GM12874 (cell line): ENCODE results near the gene CAMKMT.

Experiments
- TF ChIP-seq, protein P1 (sequence below): IDR thresholded peaks from 2 replicates; pipeline ENCODE4 v1.5.1; 2011; ENCODE audit warnings: low read depth, mild to moderate bottlenecking, control low read depth, low read length, moderate library complexity; ENCODE audit not compliant: insufficient read depth

Gene CAMKMT

DNA sequence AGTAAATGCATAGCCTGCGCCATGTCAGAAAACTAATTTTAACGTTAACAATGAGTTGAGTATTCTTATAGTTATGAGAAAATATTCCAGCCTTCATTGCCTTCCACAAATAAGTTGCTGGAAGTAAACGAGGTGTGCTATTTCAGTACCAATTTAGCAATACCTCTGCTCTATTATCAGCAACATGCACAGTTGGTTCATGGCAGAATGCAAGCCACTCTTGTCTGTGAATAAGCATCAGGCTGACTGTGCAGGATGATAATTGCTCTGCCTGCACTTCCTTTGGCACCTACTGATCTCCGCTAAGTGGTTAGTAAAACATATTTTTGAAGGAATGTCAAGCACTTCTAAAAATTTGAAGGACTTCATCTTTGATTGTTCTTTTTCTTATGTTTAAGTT, 317.8 kb downstream of the CAMKMT start:
- TF ChIP-seq, protein P1, sequence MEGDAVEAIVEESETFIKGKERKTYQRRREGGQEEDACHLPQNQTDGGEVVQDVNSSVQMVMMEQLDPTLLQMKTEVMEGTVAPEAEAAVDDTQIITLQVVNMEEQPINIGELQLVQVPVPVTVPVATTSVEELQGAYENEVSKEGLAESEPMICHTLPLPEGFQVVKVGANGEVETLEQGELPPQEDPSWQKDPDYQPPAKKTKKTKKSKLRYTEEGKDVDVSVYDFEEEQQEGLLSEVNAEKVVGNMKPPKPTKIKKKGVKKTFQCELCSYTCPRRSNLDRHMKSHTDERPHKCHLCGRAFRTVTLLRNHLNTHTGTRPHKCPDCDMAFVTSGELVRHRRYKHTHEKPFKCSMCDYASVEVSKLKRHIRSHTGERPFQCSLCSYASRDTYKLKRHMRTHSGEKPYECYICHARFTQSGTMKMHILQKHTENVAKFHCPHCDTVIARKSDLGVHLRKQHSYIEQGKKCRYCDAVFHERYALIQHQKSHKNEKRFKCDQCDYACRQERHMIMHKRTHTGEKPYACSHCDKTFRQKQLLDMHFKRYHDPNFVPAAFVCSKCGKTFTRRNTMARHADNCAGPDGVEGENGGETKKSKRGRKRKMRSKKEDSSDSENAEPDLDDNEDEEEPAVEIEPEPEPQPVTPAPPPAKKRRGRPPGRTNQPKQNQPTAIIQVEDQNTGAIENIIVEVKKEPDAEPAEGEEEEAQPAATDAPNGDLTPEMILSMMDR: no peak

DNA sequence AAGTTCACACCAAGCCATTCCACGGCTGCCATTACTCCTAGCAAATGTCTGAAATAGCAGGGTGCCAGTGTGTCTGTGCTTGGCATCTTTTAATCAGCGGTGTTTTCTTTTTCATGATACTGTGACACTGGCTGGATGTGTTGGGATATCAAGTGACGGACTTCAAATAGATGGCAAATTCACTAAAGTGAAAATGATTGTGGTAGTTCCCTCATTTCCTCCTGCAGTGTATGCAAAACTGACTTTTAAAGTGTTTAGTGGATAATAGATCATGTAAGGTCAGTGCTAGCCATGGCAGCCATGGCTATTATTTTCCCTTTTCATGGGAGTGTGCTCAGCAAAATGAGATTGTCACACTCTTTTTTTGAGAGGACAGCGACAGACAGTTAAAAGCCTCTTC, 318.2 kb downstream of the CAMKMT start:
- TF ChIP-seq, protein P1: no peak

DNA sequence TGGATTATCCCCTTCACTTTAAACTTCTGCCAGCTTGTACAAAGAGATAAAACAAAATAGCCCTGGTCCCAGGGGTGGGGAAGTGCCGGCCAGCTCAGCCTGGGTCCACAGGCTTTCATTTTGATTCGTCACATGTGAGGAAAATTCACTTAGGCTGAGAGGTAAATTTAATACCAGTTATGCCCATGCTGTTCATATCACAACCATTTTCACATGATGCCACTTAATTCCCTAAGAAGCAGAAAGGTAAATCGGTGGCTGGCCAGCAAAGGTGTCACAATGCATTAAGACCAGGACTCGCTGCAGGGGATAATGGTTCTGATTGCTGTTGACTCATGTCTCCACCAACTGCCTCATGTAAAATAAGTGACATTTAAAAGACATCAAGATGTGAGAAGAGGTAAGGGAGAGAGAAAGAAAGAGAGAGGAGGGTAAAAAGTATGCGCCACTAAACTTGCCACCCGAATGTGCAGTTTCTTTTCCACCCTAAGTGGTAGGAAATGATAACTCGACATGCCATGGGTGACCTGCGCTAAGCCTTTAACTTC, 318.8 kb downstream of the CAMKMT start:
- TF ChIP-seq, protein P1: no peak

DNA sequence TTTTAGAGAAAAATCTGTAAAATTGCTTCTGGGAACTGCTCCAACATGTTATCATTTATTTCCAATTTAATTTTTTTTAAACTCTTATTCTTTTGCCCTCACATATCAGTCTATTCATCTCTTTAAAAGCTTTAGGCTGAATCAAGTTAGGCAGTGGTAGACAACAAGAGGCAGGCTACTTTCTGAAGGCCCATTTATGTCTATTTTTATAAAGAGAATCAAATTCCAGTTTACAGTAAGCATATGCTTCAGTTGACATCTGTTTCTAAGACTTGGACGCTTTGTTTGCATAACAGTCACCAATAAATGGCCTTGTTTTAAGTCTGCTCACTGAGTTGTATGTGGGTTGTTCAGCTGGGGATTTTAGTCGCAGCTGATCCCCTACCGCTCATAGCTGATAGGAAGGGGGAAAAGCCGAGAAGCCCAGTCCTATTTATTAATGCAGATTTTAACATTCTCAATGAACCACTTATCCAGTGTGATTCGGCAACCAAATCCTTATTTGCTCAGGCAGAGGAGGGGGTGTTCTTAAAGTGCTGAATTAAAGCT, 319.3 kb downstream of the CAMKMT start:
- TF ChIP-seq, protein P1: no peak

DNA sequence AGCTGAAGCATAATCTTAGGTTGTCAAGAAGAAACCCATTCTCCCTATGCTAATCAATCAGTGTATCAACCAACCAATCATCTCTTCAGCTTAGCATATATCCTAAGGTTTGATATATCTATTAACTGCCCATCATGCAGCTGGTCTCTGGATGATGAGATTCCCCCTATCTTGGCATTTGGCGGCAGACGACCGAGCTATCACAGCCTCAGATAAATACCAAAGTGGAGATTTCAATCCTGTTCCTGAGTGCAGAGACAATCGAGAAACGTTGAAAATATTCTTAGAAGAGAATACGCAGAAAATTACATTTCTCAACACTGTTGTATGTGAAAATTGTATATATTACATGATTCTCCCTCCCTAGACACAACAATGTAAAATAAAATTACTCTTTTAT, 320.7 kb downstream of the CAMKMT start:
- TF ChIP-seq, protein P1: no peak

DNA sequence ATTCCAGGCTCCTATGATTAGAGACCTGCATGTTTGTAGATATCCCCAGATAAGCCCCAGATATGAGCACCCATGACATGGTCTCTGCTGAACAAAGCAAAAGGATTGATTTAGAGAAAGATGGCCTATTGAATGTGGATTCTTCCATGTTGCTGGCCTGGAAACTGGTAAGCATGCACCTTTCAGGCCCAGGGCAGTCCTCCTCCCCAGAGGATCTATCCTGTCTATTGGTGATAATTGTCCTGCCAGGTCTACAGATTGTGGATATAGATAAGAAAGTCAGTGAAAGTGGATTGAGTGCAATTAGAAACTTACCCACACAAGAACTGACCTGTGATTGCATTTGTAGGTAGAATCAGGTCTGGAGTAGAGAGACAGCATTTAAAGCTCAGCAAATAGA, 322.8 kb downstream of the CAMKMT start:
- TF ChIP-seq, protein P1: no peak

DNA sequence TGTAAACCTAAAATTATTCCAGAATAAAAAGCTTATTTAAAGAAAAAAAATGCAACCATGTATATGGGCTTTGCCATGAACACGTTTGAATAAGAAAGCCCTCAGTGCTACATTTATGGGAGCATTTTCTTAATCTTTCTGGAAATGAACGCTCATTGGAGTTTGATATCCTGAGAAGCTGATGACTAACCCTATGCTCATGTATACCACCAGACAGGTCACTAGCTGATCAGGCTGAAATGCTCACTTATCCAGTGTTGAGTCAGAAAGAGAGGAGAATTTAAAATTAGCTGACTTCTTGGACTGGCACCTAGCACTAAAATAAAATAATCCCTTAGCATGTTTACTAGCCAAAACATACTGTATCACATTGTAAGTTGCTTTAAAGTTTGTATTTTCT, 324.8 kb downstream of the CAMKMT start:
- TF ChIP-seq, protein P1: no peak
